Kidney (tissue), 22 donors: ENCODE measurements around the gene C19orf47. TPM values are rescaled to one million over a fixed set of nuclear protein-coding genes. Genes with fewer than 3 reads are reported as not detected.

Experiments
- DNase-seq, 5 donors: peaks; one replicate each; pipeline ENCODE4 v3.0.0-alpha.2; 2013 to 2020
- FAIRE-seq: peaks from 2 replicates; lab custom pipeline; 2012; peaks lifted over from hg19 to GRCh38; lab: Jason Lieb, UNC
- H3K27ac ChIP-seq, 2 donors: one replicate each; pipeline ENCODE4 v1.7.0; 2013; ENCODE audit warnings: low read depth in 2 of 2, low read length in 2 of 2, inconsistent platforms in 1 of 2
- H3K27me3 ChIP-seq: one replicate; pipeline ENCODE4 v1.7.1; 2013; ENCODE audit warnings: low read length, inconsistent platforms; ENCODE audit not compliant: control insufficient read depth, insufficient read depth
- H3K36me3 ChIP-seq, 3 donors: one replicate each; pipeline versions ENCODE4 v1.7.0 to v1.7.1; 2013; ENCODE audit warnings: low read length in 3 of 3, control low read depth in 1 of 3, inconsistent platforms in 1 of 3; ENCODE audit not compliant: insufficient read depth in 3 of 3, control insufficient read depth in 2 of 3
- H3K4me1 ChIP-seq, 3 donors: one replicate each; pipeline versions ENCODE4 v1.7.0 to v1.7.1; 2013; ENCODE audit warnings: low read length in 3 of 3, inconsistent platforms in 1 of 3, low read depth in 1 of 3; ENCODE audit not compliant: control insufficient read depth in 2 of 3, insufficient read depth in 2 of 3
- H3K4me3 ChIP-seq, 3 donors: one replicate each; pipeline versions ENCODE4 v1.7.0 to v1.8.1; 2013; ENCODE audit warnings: low read length in 3 of 3, control low read depth in 1 of 3, inconsistent platforms in 1 of 3
- H3K9ac ChIP-seq, 3 donors: one replicate each; pipeline versions ENCODE4 v1.7.0 to v1.7.1; 2013; ENCODE audit warnings: low read length in 3 of 3, control low read depth in 1 of 3, inconsistent platforms in 1 of 3
- H3K9me3 ChIP-seq, 3 donors: one replicate each; pipeline versions ENCODE4 v1.7.0 to v1.7.1; 2013; ENCODE audit warnings: low read length in 3 of 3, control low read depth in 1 of 3, inconsistent platforms in 1 of 3; ENCODE audit not compliant: control insufficient read depth in 2 of 3, insufficient read depth in 1 of 3
- intact Hi-C: fragments of 100-400 bp; cut with DNase I; formaldehyde crosslinking; loops from one replicate; pipeline ENCODE4 v1.11.1; 2022
- long read RNA-seq, 10 donors: library from polyadenylated mRNA in 1 of 10; unstranded in 1 of 10; transcript quantifications; one replicate each; pipeline ENCODE4 v2.0.0 and lab custom pipeline, GENCODE V29; 2021 to 2026
- polyA plus RNA-seq: library from polyadenylated mRNA; stranded (reverse); fragments of 350-450 nt; fragmentation: Illumina TruSeq; extraction: RNeasy Lipid Tissue Mini Kit (QIAGEN cat#74804); gene quantifications from one replicate; pipeline ENCODE4 v1.2.3, GENCODE V29; 2014; ENCODE audit warnings: low read depth, low replicate concordance; ENCODE audit not compliant: insufficient read depth
- total RNA-seq: library from RNA; stranded (reverse); fragmentation: NEBNext Ultra II Directional; extraction: Animal tissue kit (Norgen Biotek cat#: 25700); gene quantifications from one replicate; pipeline ENCODE4 v1.2.1, GENCODE V29; 2021
- TF ChIP-seq, protein P1 (sequence below): IDR thresholded peaks from 3 replicates; pipeline ENCODE4 v1.5.1; 2012; ENCODE audit warnings: mild to moderate bottlenecking, moderate library complexity, borderline replicate concordance; ENCODE audit not compliant: insufficient read depth; ENCODE audit errors: extremely low read depth
- donor health status: control.
- donor health status: control.
- donor health status: control.
- donor health status: control.
- donor health status: control.
- donor health status: DM: yes; HTN: yes; CAD: no.
- donor health status: Normal renal cell carcinoma (clear cell type).

C19orf47 gene
- total RNA-seq (12.9 TPM), polyA plus RNA-seq (13.0 TPM)
- long read RNA-seq, donor 1 = 0 reads
- long read RNA-seq, donor 2 = 0 reads
- long read RNA-seq, donor 3 = 0 reads
- long read RNA-seq, donor 4, partial matches to known transcripts = 245 of 268 reads
- long read RNA-seq, donor 4, other reads (novel, unspliced or antisense) = 23 of 268 reads
- long read RNA-seq, donor 5 = 0 reads
- long read RNA-seq, donor 6 = 0 reads
- long read RNA-seq, donor 7, partial matches to known transcripts = 0 of 4 reads
- long read RNA-seq, donor 7, other reads (novel, unspliced or antisense) = 3 of 4 reads
- long read RNA-seq, donor 8, partial matches to known transcripts = 383 of 391 reads
- long read RNA-seq, donor 8, other reads (novel, unspliced or antisense) = 8 of 391 reads
- long read RNA-seq, donor 9 = 0 reads
- long read RNA-seq, donor 10 = 0 reads

DNA sequence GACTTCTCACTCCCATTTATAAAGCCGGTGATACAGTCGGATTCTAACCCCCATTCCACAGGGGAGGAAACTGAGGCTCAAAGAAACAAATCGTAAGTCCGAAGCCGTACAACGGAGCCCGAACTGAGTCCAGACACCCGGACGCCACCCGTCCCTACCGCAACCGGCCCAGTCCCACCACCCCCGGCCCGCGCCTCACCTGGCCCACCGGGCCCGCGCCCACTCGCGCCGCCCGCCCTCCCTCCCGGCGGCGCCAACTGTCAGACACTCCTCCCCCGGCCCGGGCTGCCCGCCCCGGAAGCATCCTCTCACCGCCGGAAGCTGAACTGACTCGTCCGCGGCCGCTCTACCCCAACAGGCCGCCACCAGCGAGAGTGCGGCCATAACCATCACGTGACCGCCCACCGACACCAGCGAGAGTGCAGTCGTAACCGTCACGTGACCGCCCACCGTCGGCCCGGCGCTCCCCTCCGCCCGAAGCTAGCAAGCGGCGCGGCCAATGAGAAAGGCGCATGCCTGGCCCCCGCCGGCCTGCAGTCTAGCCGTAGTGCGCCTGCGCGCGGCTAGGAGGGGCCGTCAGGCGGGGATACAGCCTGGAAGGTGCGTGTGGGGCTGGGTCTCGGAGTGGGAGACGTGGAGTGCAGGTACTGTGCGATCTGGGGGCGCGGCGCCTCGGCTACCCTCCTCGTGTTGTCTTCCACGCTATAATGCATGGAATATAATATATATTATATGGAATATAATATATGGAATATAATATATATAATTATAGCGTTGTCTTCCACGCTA is at the start of gene C19orf47, which contains the start of gene PLD3:
Gene C19orf47, minus strand, starts transcription at position 273 of the 789 bp plus-strand sequence. CDS start 6,540 bp downstream, outside the sequence.
Gene PLD3, plus strand, starts transcription at position 571 of the 789 bp plus-strand sequence. CDS start 17,789 bp downstream, outside the sequence.
- TF ChIP-seq, protein P1, sequence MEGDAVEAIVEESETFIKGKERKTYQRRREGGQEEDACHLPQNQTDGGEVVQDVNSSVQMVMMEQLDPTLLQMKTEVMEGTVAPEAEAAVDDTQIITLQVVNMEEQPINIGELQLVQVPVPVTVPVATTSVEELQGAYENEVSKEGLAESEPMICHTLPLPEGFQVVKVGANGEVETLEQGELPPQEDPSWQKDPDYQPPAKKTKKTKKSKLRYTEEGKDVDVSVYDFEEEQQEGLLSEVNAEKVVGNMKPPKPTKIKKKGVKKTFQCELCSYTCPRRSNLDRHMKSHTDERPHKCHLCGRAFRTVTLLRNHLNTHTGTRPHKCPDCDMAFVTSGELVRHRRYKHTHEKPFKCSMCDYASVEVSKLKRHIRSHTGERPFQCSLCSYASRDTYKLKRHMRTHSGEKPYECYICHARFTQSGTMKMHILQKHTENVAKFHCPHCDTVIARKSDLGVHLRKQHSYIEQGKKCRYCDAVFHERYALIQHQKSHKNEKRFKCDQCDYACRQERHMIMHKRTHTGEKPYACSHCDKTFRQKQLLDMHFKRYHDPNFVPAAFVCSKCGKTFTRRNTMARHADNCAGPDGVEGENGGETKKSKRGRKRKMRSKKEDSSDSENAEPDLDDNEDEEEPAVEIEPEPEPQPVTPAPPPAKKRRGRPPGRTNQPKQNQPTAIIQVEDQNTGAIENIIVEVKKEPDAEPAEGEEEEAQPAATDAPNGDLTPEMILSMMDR = no peak
- Histone ChIP-seq H3K36me3 (peaks cover 0 to 3% (median 1%) of the 10 kb centered on the region in 3 donors), H3K4me1 (peaks cover 0 to 10% (median 4%) of the 10 kb centered on the region in 3 donors), H3K9ac (peak within 1 kb of the TSS; percentile 92 to 99 (median 99)), H3K9me3 (no peaks in the 10 kb centered on the region), H3K27ac (peak within 1 kb of the TSS; percentile 22 to 37), H3K27me3 (no peaks in the 10 kb centered on the region), H3K4me3 (peak within 1 kb of the TSS; percentile 92 to 100 (median 99))
- intact Hi-C loops = no loop called here
- no peak for FAIRE-seq
- peak; percentile 100 for DNase-seq

- no peaks in the 10 kb centered on the region for H3K27me3 ChIP-seq
- intact Hi-C loops = no loop called here
- H3K27ac ChIP-seq = no peak overlapping the region
- H3K4me1 ChIP-seq = no peaks in the 10 kb centered on the region
- no peak overlapping the region for H3K9ac ChIP-seq
- H3K36me3 ChIP-seq = no peaks in the 10 kb centered on the region
- no peaks in the 10 kb centered on the region for H3K9me3 ChIP-seq
- no peak overlapping the region for H3K4me3 ChIP-seq
- no peak for DNase-seq
- no peak for FAIRE-seq
- TF ChIP-seq, protein P1 = no peak
Measured at GRCh38 chr19:40397568-40397906, 49.3 kb upstream of the C19orf47 start.

DNA sequence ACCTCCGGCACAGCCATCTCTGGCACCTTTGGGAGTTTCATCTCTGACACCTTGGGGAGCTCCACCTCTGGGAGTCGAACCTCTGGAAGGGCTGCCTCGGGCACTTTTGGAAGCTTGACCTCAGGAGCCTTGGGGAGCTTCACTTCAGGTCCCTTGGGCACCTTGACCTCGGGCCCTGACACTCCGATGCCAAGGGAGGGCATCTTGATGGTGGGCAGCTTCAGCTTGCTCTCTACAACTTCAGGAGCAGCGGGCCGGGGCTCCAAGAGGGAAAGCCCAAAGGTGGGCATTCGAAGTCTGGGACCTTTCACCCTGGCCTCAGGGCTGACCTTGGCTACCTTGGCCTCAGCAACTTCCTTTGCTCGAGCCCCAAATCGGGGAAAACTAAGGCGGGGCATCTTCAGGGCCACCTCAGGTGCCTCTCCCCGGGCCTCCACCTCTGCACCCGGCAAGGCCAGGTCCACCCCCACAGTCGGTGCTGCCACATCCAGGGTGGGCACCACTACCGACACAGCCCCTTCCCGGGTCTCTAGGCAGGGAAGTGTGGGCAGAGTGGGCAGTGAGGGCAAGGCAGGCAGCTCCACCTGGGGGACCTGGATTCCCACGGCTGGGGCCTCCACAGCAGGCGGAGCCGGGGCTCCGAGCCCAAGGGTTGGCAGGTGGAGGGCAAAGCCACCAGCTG is 48.8 kb upstream of the C19orf47 start:
- no peak for DNase-seq
- H3K27me3 ChIP-seq = no peaks in the 10 kb centered on the region
- no peak overlapping the region for H3K27ac ChIP-seq
- no peaks in the 10 kb centered on the region for H3K4me1 ChIP-seq
- no peak for FAIRE-seq
- TF ChIP-seq, protein P1 = no peak
- intact Hi-C loops = no loop called here
- H3K9ac ChIP-seq = no peak overlapping the region
- no peaks in the 10 kb centered on the region for H3K9me3 ChIP-seq
- no peaks in the 10 kb centered on the region for H3K36me3 ChIP-seq
- H3K4me3 ChIP-seq = no peak overlapping the region
